Measurements from ENCODE around the gene FMNL1. TPM values are rescaled to one million over a fixed set of nuclear protein-coding genes. Genes with fewer than 3 reads are reported as not detected.

Gene FMNL1
- total RNA-seq, 1 donor from 2014 or later, result 484 TPM

DNA sequence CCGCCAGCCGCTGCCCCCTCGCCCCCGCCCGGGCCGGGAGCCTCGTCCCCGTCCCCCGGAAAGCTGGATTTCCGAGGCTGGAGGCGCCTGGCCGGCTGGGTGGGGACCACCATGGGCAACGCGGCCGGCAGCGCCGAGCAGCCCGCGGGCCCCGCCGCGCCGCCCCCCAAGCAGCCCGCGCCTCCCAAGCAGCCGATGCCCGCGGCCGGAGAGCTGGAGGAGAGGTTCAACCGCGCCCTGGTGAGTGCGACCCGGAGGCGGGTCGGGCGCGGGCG lies 266 bp downstream of the FMNL1 start:
- intact Hi-C loops (cut with micrococcal nuclease), result loop anchor here (10.0 kb wide), 1 partner anchor 257 kb away; the partner anchor contains the start of gene C1QL1

DNA sequence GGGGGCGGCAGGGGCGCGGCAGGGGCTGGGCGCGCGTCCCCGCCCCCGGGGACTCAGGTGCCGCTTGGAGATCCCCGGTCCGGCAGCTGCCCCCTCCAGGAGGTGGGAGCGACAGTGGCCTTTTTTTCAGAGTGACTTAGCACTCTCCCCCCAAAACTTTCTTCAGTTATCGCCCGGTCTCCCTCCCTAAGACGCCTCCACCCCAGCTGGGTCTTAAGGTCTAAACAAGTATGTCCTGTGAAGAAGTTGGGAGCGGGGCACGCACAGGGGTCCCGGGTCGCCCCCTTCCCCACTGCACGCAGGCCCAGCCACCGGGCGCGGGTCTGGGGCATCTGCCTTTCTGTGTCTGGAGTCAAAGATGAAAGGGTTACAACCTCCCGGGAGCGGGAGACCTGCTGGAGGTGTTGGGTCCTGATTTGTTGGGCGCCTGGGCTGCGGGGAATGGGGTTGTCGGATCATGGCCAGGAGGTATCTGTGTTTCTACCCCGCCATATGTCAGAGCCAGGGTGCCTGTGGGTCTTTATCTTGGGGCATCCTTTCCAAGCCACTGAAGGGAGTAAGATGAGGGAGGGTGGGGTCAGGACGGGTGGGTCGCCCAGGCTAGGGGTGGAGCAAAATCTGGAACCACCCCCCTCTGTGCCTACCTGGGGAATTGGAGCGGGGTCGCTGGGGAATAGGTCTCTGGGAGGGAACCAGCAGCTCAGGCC lies 757 bp downstream of the FMNL1 start:
- intact Hi-C loops (cut with micrococcal nuclease), result loop anchor here (10.0 kb wide), 1 partner anchor 258 kb away; the partner anchor contains the start of gene C1QL1

DNA sequence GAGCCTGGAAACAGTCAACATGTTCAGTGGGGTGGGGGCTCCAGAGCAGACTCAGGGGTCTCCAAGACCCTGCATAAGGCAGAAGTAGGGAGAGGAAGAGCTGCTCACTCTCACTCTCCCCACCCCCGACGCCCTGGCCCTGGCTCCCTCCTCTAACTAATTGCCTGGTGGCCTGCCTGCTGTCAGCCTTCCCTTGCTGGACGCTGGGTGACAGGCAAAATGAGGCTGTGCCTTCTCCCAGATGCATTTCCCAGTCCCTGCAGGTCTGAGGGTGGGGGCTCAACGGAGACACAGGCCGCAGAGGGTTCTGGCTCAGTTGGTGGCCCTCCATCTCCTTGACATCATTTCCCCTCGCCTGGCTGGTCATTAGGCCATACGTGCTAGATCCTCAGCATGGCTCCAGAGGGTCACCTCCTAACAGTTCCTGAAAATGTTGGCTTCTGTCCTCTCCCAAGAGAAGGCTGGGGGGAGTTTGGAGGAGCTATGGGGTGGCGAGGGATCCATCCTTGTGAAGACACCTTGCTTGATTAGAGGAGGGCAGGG lies 1.4 kb downstream of the FMNL1 start:
- intact Hi-C loops (cut with micrococcal nuclease), result loop anchor here (10.0 kb wide), 1 partner anchor 258 kb away; the partner anchor contains the start of gene C1QL1

DNA sequence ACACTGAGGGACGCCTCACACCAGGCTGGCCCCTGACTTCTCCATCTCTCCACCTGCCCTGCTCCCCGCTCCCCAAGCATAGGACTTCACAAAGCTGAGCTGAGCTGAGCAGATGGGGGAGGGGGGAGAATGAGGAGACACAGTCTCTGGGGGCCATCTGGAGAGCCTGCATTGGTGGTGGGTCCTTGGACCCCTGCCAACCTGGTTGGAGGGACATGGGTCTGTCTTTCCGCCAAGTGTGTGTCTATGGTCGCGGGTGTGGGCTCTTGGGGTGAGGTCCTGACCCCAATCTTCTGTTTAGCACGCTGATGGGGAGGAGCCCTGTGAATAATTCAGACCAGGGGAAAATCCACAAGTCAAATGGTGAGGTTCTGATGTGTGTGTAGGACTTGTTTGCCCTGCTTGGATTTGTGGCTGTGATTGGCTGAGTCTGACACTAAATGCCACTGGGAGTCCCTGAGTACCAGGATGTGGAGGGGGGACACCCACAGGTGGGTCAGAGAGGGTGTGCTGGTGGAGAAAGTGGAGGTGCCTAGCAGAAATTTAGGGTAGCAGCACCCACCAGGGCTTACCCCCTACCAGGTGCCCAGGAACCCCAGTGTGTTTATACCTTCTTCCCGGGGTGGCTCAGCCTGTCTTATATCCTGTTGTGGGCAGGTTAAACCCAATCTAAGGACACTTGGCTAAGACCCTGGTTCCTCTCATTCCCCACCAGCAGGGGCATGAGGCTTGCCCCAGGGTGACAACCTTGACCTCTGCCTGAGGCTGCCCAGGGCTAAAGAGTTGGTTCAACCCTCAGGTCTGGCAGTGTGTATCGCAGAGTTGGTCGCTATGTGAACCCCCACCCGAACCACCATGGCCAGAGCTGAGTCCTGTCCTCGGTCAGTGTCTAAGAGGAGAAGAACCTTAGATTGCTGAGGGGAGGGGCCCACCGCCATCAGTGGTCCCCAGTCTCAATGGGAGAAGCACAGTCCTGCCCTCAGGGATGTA lies 2.1 kb downstream of the FMNL1 start:
- intact Hi-C loops (cut with micrococcal nuclease), result loop anchor here (10.0 kb wide), 1 partner anchor 259 kb away; the partner anchor contains the start of gene C1QL1

DNA sequence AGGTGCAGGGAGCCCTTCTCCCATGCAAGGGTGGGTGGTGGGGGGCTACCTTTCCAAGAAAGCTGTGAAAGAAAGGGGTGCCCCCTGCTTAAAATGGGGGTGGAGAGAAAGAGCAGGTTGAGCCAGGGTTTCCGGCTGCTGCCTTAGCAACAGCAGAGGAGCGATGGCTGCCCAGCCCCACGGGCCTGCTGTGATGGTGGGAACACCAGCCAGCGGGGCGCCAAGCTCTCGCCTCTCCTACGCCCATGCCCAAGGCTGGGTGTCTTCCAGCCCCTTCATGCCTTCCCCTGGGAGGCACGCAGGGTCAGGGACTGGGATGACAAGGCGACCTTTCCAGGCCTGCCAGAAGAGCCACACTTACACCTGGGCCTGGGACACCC lies 3.0 kb downstream of the FMNL1 start:
- intact Hi-C loops (cut with micrococcal nuclease), result loop anchor here (10.0 kb wide), 1 partner anchor 260 kb away; the partner anchor contains the start of gene C1QL1

DNA sequence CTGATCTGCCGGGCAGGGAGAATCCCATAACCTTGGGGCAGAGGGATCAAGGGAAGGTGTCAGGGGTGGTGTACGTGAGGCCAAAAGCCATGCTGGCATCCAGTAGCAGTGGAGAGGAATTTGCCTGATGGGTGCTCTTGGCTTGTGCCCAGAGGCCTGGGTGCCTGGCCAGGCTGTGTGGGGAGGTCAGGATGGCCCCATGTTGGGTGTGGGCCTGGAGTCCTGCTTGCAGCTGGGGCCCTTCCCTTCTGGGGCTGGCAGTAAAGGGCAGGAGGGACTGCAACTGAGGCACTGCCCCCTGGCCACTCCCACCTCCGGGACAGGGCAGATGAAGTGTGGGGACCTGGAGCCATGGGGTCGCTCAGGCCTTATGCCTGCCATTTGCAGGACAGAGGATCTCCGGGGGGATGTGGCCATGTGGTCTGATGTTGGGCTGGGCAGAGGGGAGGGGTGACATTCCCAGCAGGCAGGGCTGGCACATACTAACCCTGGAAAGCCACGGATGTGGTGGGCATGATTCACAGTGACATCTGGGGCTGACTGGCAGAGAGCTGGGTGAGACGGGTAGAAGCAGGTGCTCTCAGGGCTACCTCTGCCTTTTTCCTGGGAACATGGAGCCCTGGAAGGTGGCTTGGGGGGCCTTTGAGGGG lies 3.5 kb downstream of the FMNL1 start:
- intact Hi-C loops (cut with micrococcal nuclease), result loop anchor here (10.0 kb wide), 1 partner anchor 260 kb away; the partner anchor contains the start of gene C1QL1

DNA sequence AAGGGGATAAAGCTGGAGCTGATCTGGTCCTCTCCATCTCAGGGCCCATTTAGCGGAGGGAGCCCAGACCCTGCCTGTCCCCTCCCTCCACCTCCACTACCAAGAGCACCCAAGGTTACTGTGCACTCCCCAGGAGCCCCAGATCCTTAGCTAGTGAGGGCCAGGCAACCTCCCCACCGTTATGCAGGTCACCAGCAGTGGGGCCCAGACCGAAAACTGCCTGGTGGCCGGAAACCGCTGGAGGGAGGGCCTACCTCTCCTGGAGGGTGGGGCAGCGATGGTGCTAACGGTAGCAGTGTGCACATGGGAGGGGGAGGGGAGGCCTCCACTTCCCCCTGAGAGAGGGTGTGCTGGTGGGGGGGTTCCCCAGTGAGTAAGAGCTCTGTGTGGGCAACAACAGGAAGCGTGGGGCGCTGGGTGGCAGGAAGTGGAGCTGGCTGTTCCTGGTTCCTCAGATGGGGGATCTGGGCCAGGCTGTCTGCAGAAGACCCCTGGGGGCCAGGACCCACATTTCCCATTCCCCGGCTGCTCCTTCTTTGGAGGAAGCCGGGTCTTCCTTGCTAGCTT lies 4.4 kb downstream of the FMNL1 start:
- intact Hi-C loops (cut with micrococcal nuclease), result loop anchor here (1.0 to 10.0 kb wide), 7 partner anchors 9 to 359 kb away; partner anchors contain the start of genes C1QL1, HEXIM1, HEXIM2 and MAP3K14

DNA sequence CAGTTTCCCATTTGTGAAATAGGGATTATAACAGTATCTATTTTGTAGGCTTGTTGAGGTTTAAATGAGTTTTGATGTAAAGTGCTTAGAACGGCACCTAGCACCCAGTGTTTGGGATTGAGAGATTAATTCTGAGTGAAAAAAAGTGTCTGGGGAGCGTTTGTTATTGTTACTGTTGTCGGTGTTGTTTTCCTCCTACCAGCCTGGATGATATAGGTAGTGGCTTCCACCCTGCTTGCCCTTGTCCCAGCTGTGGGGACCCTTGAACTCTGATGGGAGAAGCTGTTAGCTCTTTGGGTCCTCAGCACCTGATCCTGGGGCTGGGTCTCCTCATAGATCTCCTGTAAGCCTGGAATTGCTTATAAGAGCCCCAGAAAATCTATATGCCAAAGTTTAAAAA lies 4.9 kb downstream of the FMNL1 start:
- intact Hi-C loops (cut with micrococcal nuclease), result loop anchor here (1.0 to 10.0 kb wide), 7 partner anchors 9 to 359 kb away; partner anchors contain the start of genes C1QL1, HEXIM1, HEXIM2 and MAP3K14

DNA sequence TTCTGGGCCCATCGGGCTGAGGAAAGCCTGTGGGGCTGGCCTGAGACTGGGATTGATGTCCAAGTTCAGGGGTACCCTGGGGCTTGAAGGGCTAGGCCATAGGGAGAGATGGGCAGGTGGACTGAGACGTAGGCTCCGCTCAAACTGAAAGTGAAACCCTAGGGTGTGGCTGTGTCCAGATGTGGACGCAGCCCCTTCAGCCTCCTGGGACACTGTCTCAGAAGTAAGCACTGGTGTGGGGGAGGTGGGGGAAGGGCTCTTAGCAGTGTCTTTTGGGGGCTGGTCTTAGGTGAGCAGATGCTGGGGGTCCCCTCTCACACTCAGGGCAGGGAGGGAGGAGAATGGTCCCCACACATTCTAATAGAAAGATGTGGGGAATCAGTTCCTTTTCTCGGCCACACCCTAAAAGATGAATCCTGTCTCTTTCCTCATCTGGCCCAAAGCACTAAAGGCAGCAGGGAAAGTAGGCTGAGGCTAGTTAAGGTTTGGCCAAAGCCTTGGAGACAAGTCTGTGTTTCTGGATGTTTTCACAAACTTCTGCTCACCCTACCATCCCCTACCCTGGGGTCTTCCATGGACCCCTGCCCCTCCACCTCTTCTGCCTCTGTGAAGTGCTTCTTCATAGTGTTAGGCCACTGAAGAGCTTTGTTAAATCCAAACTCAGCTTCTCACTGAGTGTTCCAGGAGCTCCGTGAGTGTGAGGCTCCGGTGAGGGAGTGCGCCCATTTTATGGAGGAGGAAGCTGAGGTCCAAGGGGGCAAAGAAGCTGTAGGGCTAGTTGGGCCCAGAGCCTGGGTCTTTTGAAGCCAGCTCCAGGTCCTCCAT lies 5.6 kb downstream of the FMNL1 start:
- intact Hi-C loops (cut with micrococcal nuclease), result loop anchor here (2.0 to 10.0 kb wide), 2 partner anchors 67 to 263 kb away; partner anchors contain the start of genes C1QL1 and HEXIM2

DNA sequence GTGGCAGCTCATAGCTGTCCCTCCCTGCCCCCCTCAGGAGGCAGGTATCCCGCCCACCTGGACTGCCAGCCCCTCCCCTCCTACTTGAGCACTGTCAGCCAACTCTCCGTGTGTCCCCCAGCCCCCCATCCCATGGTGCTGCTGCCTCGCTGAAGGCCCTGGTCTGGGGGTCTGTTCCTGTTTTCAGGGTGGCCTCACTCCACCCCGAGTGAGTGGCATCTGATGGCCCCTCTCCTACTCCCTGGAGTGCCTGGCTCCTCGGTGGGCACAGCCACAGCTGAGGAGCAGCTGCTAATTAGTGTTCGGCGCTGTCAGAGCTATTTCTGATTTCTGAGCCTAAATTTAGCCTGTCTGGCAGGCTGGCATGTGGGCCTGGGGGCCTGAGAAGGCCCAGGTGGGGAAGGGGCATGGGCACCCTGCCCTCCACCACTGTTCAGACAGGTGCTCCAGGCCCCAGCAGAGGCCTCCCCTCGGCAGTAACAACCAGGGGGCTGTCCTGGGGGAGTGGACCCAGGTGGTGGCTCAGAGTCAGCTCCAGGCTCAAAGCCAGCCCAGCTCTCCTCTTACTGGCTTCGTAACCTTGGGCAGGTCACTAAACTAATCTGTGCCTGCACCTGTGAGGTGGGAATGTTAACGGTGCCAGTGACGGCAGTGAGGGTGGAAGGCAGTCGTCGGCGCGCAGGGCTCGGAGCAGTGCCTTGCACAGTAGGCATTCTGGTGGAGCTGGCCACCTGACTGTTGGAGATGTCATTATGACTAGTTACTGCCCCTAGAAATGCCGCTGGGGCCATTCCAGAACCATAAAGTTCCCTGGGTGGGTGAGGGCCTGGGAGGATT lies 6.5 kb downstream of the FMNL1 start:
- intact Hi-C loops (cut with micrococcal nuclease), result loop anchor here (2.0 to 10.0 kb wide), 2 partner anchors 67 to 263 kb away; partner anchors contain the start of genes C1QL1 and HEXIM2

DNA sequence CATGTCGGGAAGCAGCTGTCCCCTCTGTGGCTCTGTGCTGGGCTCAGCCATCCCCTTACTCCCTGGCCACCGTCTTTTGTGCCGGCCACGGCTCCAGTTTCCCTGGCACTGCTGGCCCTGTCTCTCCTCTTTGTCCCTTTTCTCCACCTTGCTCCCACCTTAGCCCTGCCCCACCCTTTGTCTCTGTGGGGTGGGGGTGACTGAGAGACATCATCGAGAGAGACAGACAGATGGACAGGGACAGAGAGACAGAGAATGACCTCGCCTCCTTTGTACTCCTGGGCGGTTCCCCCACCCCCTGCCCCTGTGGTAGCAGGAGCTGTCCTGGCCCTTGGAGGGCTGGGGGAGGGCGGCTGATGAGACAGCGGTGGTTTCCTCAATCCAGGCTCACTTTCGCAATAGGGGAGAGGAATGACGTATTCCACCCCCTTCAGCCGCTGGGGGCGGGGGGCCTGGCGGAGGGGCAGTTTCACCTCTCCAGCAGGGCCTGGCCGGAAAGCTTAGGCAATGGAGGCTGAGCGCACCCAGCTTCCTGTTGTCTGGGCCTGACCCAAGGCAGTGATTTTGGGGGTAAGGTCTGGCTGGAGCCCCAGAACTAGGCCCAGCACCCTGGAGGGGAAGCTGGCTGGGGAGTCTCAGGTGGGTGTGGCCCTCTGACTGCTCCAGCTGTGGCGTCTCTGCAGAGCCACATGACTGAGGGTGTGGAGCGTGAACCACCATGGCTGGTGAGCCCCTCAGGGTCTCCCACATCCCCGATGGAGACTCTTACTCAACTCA lies 7.3 kb downstream of the FMNL1 start:
- intact Hi-C loops (cut with micrococcal nuclease), result loop anchor here (1.0 to 10.0 kb wide), 3 partner anchors 9 to 264 kb away; partner anchors contain the start of gene C1QL1

DNA sequence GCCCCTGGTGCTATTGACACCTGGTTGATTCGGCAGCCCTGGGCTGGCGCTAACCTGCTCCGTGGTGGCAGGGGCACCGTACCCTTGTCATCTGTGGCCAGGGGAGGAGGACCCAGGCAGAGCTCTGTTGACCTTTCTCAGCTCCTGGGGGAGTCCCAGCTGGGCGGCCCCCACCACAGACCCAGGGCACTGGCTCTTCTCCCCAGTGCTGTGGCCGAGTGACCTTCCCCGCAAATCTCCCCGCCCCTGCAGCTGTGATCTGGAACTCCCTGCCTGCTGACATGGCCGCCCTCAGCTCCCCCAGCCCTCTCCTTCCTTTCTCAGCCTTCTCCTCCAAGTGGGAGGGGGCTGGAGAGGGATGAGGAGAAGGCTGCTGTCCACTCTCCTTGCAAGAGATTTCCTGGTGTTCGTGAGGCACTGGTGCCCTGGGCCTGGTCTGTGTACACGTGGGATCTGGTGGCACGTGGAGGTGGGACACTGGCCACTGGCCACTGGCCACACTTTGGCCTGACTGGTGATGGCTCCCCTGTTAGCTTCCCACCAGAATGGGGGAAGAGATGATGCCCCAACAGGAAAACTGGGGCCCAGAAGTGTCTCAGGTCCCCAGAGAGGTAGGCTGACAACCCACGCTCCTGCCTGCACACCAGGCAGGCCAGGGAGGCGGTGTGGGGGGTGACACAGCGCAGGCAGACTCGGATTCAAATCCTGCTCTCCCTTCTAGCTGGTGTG lies 8.2 kb downstream of the FMNL1 start:
- intact Hi-C loops (cut with micrococcal nuclease), result loop anchor here (1.0 to 10.0 kb wide), 3 partner anchors 10 to 265 kb away; partner anchors contain the start of gene C1QL1

DNA sequence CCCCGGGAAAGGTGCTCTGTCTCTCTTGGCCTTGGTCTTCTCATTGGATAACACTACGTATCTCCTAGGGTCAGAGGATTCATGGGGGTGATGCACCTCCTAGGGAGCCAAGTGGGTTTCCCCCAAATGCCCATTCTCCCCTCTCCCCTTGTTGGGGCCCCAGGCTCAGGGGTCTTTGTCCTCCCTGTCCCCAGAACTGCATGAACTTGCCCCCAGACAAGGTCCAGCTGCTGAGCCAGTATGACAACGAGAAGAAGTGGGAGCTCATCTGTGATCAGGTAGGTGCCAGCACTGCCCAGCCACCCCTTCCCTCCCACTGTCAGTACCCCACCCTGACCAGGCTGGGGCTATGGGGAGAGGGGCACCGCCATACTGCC lies 8.7 kb downstream of the FMNL1 start:
- intact Hi-C loops (cut with micrococcal nuclease), result no loop called here

DNA sequence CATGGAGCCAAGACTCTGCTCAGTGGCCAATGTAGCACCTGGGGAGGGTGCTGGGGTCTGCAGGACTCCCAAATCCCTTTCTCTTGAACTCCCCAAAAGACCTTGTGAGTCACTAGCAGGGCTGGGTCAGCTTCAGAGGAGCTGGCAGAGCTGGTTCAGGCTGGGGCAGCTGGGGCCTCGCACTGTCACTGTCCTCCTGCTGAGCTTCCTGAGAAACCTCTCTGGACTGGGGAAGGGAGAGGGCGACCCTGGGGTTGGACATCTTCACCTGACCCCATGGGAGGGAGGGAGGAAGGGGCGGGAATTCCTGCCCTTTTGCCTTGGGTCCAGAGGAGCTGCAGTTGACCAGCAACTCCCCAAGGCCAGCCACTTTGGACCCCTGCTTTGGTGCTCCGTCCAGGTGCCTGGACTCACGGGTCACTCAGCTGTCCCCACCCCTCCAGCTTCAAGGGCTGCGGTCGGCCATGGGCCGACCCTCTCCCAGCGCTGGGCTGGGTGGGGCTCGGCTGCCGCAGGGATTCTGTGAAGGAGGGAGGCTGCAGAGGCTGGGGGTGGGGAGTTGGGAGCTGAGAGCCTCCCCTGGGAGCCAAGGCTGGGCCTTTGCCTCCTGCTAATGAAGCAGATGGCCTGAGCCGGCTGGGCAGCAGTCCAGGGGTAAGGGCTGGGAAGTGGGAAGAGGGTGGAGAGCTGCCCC lies 9.2 kb downstream of the FMNL1 start:
- intact Hi-C loops (cut with micrococcal nuclease), result no loop called here

DNA sequence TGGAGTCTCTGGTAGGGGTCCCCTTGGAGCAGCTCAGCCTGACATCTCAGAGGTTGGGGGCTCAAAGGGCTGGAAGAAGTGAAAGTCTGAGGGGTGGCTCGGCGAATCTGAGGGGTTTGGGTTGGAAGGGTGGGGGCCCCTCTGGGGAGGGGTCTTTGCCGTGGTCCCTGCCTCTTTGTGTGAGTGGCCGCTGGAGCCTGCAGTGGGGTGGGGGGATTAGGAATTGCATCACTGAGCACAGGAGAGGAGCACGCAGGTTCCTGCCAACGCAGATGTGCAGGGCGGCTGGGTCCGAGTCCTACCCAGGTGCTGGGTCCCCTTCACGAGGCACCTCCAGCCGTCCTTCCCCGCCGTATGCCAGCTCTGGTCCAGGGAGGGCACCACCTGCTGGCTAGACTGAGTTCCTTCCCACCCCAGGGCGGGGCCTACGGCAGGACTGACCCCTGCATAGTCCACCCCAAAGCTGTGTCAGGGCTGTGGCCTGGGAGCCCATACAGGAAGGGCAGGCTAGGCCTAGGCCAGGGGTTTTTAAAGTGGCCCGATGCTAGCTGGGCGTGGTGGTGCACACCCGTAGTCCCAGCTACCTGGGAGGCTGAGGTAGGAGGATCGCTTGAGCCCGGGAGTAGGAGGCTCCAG lies 9.9 kb downstream of the FMNL1 start:
- intact Hi-C loops (cut with micrococcal nuclease), result no loop called here

All from T-helper 1 cell treated with Interleukin-12 subunit alpha and Interleukin-12 subunit beta and Interleukin-4 antibody, amounts not matched to agents 30 ng/mL and 1 ng/mL, for 36 hours (primary cell).